Measurements from ENCODE around the gene TENM4.

The TENM4 gene

GRCh38 chr11:79392161-79392560 lies 48.7 kb downstream of the TENM4 start:
- in situ Hi-C loops (cut with MboI; ENCODE audit: low pct_unique_long_range_greater_than_20kb, low sequenced_read_pairs, unreplicated experiment), result no loop called here
- no peak for DNase-seq (ENCODE audit: low spot score)
- TF ChIP-seq, protein P1, sequence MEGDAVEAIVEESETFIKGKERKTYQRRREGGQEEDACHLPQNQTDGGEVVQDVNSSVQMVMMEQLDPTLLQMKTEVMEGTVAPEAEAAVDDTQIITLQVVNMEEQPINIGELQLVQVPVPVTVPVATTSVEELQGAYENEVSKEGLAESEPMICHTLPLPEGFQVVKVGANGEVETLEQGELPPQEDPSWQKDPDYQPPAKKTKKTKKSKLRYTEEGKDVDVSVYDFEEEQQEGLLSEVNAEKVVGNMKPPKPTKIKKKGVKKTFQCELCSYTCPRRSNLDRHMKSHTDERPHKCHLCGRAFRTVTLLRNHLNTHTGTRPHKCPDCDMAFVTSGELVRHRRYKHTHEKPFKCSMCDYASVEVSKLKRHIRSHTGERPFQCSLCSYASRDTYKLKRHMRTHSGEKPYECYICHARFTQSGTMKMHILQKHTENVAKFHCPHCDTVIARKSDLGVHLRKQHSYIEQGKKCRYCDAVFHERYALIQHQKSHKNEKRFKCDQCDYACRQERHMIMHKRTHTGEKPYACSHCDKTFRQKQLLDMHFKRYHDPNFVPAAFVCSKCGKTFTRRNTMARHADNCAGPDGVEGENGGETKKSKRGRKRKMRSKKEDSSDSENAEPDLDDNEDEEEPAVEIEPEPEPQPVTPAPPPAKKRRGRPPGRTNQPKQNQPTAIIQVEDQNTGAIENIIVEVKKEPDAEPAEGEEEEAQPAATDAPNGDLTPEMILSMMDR (IDR thresholded peaks at IDR 0.05; ENCODE audit: extremely low read depth, insufficient read depth, missing control alignments), result no peak

DNA sequence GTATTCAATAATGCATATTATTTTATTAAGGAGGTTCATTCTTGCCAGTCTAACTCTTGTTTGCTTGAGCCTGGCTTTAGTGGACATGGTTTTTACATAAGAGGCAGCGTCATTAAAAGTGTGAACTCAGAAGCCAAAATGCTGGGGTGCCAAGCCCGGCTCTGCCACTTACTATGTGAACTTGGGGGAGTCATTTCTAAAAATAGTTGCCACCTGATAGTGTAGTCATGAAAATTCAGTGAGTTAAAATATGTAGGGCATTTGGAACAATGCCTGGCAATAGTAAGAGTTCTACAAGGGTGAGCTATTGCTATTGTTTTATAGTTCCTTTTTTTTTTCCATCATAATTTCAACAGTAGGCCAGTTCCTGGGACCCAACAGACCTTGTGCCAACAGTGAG lies 49.9 kb downstream of the TENM4 start:
- no peak for DNase-seq (ENCODE audit: low spot score)
- TF ChIP-seq, protein P1 (IDR thresholded peaks at IDR 0.05; ENCODE audit: extremely low read depth, insufficient read depth, missing control alignments), result no peak
- in situ Hi-C loops (cut with MboI; ENCODE audit: low pct_unique_long_range_greater_than_20kb, low sequenced_read_pairs, unreplicated experiment), result no loop called here

- in situ Hi-C loops (cut with MboI; ENCODE audit: low pct_unique_long_range_greater_than_20kb, low sequenced_read_pairs, unreplicated experiment), result no loop called here
- DNase-seq (ENCODE audit: low spot score), result no peak
- TF ChIP-seq, protein P1 (IDR thresholded peaks at IDR 0.05; ENCODE audit: extremely low read depth, insufficient read depth, missing control alignments), result no peak
These were observed 50.4 kb downstream of the TENM4 start for GRCh38 chr11:79390477-79390876.

DNA sequence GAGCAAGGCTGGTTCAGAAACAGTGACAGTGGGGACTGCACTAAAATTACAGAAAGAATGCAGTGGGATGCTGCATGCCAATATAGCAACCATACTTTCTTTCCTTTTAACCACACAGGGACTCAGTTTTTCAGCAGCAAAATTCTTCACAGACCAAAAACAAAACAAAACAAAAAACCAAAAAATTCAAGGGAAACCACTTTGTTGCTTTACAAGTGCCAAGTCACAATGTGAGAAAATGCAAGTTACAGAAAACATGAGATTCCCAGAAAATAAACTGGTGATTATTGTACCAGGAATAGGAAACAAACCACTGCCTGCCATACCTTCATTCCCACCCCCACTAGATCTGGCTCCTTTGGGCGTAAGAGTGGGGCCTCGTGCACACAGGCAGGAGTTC lies 52.6 kb downstream of the TENM4 start:
- no peak for DNase-seq (ENCODE audit: low spot score)
- in situ Hi-C loops (cut with MboI; ENCODE audit: low pct_unique_long_range_greater_than_20kb, low sequenced_read_pairs, unreplicated experiment), result no loop called here
- TF ChIP-seq, protein P1 (IDR thresholded peaks at IDR 0.05; ENCODE audit: extremely low read depth, insufficient read depth, missing control alignments), result no peak

DNA sequence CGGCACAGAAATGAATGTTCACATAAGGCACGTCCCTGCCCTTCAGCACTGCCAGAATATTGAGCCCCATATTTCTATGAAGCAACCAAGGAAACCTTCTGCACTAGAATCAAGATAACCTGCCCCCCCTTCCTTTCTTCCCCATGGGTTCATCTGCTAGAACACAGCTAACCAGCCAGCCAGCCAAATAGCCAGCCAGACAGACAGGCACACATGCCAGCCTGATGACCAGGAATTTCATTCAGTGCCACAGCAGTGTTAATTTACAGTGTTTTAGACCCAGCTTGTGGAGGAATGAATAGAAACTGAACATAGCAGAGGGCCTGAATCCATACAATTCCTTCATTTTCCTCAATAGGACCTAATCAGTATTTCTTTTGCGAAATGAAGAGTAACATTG lies 57.0 kb downstream of the TENM4 start:
- in situ Hi-C loops (cut with MboI; ENCODE audit: low pct_unique_long_range_greater_than_20kb, low sequenced_read_pairs, unreplicated experiment), result no loop called here
- DNase-seq (ENCODE audit: low spot score), result no peak
- TF ChIP-seq, protein P1 (IDR thresholded peaks at IDR 0.05; ENCODE audit: extremely low read depth, insufficient read depth, missing control alignments), result no peak

DNA sequence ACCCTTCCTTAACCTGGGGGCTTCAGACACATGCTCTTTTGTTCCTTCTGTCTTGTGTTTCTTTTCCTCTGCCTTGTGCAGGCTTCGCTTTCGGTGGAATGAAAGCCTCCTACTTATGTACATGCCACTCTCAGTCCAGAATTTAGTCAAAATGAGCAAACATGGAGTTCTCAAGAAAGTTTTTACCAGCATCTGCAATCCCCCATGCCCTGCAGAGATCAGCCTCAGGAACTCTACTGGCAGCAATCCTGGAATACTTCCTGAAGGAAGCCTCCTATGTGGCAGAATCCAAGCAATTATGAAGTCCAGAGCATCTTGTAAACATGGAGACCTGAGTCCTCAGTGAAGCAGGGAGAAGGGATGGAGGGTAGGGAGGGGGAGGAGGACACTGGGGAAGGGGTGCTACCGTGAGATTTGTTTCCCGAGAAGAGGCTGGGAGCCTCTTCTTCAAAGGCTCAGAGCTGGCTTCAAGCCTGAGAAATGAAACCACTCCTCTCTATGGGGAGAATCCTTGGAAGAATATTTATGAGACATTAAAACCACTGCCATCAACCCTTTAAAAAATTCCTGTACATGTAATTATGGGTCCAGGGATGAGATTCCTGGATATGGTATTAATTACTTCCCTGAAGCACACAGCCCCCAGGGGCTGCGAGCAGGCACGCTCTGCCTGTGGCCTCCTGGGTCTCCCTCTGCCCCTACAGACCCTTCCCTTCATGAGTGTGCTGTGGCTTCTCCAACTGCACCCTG lies 58.4 kb downstream of the TENM4 start:
- no peak for DNase-seq (ENCODE audit: low spot score)
- in situ Hi-C loops (cut with MboI; ENCODE audit: low pct_unique_long_range_greater_than_20kb, low sequenced_read_pairs, unreplicated experiment), result no loop called here
- TF ChIP-seq, protein P1 (IDR thresholded peaks at IDR 0.05; ENCODE audit: extremely low read depth, insufficient read depth, missing control alignments), result no peak
